CD4-positive, alpha-beta T cell treated with Interleukin-1 beta for 1 hour (primary cell): ENCODE results near the gene CACNA2D4.

Experiments
- DNase-seq, 2 donors: peaks; one replicate each; pipeline ENCODE4 v3.0.0-alpha.2; 2020 to 2022

The CACNA2D4 gene

GRCh38 chr12:1773937-1774655 is 144.4 kb downstream of the CACNA2D4 start:
- no peak for DNase-seq

- no peak for DNase-seq
Measured at GRCh38 chr12:1769809-1770494, 148.5 kb downstream of the CACNA2D4 start.

- no peak for DNase-seq
Measured at GRCh38 chr12:1768615-1769014, 149.8 kb downstream of the CACNA2D4 start.

DNA sequence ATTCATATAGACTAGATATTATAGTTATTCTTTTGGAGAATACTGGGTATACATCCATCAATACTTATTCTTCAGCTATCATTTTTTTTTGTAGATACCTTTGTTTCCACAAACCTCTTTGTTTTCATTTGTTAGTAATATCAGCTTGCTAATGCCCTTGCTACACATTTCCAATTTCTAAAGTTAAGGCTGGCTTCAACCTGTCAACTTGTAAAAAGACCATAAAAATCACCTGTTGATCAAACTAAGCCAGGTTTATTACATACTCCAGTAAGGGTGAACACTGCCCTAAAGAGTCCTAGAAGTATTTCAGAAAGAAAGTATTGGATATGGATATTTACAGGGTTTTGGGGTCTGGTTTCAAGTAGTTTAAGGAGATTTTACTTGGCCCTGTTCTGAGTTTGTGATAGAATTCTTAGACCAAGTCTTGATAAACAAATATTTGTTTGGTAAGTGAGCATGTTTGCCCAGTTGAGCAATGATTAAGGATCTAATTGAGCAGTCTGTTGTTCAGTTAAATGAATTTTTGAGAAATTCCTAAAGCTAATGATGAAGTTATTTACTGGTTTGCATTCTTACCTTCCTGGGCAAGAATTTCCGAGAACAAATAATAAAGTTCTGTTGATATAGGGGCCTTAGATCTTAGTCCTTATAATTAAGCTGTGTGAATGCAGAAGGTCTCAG is 150.9 kb downstream of the CACNA2D4 start:
- no peak for DNase-seq

DNA sequence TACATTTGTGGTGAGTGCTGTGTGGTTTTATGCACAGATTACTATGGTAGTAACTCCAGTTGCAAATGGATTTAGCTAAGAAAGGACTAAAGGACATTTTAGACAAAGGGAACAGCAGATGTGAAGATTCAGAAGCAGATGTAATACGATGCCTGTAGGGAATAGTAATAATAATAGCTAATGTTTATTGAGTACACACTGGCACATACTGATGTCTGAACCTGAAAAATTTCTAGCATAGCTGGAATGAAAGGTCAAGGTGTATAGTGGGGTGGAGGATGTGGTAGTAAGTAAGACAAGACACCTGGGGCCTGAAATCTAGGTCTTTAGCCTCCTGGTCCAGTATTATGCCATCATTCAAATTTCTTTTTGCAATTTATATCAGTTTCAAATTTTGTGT is 152.3 kb downstream of the CACNA2D4 start:
- no peak for DNase-seq

DNA sequence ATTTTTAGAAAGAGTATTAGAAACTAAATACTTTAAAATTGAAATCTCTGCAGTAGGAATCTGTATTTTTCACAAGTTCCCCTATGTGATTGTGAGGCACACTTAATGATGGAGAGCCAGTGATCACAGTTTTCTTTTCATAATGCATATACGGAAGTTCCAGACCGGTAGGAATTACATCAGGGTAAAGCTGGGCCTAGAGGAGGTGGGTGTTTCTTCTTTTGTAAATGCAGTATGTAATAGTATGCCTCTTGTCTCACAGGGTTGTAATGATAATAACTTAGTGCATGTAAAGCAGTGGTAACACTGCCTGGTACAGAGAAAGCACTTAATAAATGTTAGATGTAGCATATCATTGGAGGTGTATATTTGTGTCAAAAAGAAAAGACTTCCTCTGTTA is 155.3 kb downstream of the CACNA2D4 start:
- DNase-seq, result no peak

DNA sequence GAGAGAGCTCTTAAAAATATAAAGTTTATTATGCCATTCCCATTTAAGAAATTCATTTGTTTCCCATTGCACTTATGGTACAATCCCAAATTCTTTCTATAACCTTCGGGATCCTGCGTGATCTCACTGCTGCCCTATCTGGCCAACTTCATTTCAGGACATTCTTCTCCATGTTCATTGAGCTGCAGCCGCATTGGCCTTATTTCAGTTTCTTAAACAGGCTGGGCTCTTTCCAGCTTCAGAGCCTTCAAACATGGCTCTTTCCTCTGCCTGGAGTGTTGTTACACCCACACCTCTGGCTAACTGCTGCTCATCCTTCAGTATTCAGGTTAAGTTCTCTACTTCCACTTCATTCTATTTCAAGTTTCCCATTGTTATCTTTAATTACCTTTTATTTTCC is 156.6 kb downstream of the CACNA2D4 start:
- DNase-seq, result no peak

DNA sequence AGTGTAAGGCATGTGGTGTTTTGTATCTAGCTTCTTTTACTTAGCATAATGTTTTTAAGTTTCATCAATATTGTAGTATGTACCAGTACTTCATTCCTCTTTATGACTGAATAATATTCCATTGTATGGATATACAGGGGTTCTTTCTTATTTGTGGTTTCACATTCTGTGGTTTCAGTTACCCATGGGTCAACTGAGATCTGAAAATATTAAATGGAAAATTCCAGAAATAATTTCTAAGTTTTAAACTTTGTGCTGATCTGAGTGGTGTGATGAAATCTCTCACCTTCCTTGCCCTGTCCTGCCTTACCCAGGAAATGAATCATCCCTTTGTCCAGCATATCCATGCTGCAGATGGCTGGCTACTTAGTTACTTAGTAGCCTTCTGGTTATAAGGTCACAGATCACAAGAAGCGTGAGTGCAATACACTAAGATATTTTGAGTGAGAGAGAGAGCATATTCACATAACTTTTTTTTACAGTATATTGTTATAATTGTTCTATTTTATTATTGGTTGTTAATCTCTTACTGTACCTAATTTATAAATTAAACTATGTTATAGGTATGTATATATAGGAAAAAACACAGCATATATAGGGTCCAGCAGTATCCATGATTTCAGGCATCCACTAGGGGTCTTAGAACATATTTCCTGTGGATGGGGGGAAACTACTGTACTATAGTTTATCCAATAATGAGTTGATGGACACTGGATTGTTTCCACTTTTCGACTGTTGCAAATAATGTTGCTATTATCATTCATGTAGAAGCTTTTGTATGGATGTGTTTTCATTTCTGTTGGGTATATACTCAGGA is 157.7 kb downstream of the CACNA2D4 start:
- no peak for DNase-seq

GRCh38 chr12:1758887-1759286 is 159.6 kb downstream of the CACNA2D4 start:
- DNase-seq, result no peak

DNA sequence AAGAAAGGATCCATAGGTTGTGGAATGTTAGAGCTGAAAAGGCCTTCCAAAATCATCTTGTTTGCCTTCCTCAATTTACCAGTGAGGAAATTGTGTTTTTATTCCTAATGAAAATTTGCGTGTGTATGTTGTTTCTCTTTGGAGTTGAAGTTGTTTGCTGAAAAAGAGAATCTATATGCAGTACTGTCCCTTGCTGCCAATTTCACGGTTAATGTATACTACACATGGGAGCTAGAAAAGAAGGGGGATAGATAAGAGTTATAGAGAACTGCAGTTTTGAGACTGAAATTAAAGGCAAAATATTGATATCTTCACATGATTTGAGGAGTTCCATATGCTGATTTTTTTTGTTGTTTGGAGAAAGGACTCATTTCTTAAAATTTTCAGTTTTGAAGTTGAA is 160.1 kb downstream of the CACNA2D4 start:
- DNase-seq, result no peak

DNA sequence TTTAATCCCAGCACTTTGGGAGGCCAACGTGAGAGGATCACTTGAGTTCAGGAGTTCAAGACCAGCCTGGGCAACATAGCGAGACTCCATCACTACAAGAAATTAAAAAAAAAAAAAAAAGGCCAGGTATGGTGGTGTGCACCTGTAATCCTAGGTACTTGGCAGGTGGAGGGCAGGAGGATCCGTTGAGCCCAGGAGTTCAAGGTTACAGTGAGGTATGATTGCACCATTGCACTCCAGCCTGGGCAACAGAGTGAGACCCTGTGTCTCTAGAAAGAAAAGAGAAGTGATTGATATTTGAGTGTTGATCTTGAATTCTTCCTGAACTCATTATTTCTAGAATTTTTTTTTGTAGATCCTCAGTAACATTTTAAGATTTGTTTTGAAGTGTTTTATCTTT is 168.2 kb downstream of the CACNA2D4 start:
- no peak for DNase-seq

GRCh38 chr12:1749019-1749418 is 169.4 kb downstream of the CACNA2D4 start:
- DNase-seq, result no peak

GRCh38 chr12:1747609-1748008 is 170.8 kb downstream of the CACNA2D4 start:
- no peak for DNase-seq

GRCh38 chr12:1744932-1745331 is 173.5 kb downstream of the CACNA2D4 start:
- no peak for DNase-seq
